ENCODE data around the gene UNKL.
A peak's percentile ranks its signal among the peaks of the same experiment; 100 is the strongest.

UNKL gene

GRCh38 chr16:1398826-1399581 is 15.5 kb downstream of the UNKL start:
- no peak for DNase-seq

DNA sequence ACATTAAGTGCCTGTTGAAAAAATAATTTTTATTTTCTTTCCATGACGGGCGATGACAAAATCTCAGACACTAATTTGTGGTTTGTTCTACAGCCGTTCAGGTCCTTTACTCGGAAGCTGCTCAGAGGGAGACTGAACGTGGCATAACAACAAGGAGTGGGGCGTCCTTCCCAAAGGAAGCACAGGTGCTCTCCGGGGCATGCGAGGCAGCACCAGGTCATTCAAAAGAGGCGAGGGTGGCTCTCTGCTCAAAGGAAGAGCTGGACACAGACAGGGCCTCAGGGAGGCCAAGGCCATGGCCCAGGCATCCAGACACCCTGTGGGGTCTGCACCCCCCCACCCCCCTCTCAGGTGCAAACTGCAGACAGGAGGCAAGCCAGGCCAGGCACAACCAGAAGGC is 16.2 kb downstream of the UNKL start:
- no peak for DNase-seq

GRCh38 chr16:1397779-1398178 is 16.7 kb downstream of the UNKL start:
- no peak for DNase-seq

DNA sequence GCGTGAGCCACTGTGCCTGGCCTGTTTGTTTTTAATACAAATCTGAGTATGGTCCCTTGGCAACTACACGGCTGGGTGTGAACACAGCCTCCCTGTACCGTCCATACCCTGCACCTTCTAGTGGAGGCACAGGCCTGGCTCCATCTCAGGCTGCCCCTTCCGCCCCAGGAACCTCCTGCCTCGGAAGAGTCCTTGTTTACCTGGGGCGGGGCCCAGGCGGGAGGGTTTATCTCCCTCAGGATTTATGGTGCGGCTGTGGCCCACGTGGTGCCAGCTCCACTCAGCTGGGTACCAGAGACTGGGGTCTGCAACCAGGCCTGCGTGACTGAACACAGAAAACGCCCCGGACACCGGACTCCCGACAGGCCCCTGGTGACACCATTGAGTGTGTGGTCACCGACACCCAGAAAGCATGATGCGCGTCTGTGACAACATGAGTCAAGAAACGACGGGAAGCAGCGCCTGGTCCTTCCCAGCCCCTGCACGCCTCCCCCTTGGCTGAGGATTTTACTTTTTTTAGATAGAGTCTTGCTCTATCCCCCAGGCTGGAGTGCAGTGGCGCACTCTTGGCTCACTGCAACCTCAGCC is 19.0 kb downstream of the UNKL start:
- DNase-seq, result no peak

- no peak for DNase-seq
Measured at GRCh38 chr16:1394367-1394951, 20.0 kb downstream of the UNKL start.

DNA sequence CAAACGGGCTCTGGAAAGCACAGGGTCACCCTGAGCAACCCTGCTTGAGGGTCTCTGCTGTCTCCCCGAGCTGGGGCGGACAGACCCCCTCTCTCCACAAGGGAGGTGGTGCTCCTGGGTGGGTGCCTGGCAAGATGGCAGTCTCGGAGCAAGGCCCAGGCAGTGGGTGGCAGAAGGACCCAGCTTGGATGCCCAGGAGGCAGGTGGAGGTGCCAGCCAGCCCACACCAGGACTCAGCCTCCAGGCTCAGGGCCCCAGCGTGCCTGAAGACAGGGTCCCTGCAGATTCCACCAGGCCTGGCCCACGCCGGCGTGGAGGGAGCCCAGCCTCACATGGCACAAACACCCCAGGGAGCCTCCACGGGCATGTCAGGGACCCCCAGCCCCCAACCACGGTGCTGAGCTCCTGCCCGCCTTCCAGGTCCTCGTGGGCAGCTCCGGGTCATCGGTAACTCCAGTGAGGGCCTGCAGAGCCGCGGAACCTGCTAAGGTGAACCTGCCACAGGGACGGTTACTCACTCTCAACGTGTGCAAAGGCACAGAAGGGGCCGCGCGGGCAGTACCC is 20.8 kb downstream of the UNKL start:
- DNase-seq, result no peak

GRCh38 chr16:1392826-1393225 is 21.7 kb downstream of the UNKL start:
- no peak for DNase-seq

DNA sequence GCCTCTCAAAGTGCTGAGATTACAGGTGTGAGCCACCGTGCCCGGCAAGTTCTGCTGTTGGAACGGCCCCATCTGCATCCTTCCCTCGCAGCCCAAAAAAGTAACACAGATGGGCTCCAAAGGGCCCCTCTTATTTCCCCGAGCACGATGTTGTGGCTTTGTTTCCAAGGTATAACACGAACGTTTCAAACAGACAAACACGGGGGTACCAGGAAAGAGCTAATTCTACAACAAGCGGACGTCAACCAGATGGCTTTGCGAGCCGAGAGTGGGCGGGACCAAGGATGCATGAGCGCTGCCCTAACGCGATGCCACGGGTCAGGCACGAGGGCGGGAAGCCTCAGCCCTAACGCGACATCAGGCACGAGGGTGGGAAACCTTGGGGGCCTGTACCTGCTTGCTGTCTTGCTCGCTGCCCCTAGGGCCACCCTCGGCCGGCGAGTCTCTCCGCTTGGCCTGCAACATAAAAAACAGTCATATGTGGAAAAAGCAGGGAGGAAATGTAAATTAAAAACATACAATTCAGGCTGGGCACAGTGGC is 24.2 kb downstream of the UNKL start:
- no peak for DNase-seq

DNA sequence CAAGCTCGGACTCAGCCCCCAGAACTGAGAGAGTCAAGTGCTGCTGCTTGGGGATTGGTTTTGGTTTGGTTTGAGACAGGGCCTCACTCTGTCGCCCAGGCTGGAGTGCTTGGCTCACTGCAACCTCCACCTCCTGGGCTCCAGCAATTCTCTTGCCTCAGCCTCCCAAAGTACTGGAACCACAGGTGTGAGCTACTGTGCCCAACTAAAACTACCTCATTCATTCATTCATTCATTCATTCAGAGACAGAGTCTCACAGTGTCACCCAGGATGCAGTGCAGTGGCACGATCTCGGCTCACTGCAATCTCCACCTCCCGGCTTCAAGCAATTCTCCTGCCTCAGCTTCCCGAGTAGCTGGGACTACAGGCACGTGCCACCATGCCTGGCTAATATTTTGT is 24.7 kb downstream of the UNKL start:
- no peak for DNase-seq

- DNase-seq, result no peak
Measured at GRCh38 chr16:1387331-1387730, 27.2 kb downstream of the UNKL start.

GRCh38 chr16:1385232-1385631 is 29.3 kb downstream of the UNKL start:
- no peak for DNase-seq

DNA sequence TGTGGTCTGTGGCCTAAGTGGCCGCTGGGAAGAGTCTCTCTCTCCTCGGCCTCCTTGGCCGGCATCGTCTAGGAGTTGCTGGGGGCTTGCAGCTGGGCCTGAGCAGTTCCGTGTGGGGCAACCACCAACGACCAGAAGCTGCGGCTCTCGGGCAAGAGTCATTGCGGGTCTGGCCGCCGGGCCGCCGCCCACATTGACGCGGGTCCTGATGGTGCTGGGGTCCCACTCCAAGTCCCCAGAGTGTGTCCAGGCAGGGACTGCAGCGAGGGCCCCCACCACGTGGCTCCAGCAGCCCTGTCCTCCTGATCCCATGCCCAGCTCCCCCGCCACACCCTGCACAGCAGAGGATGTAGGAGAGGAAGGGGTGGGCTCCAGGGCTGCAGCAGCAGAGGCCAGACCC is 30.9 kb downstream of the UNKL start:
- DNase-seq, result no peak

GRCh38 chr16:1381612-1382406 is 32.7 kb downstream of the UNKL start:
- DNase-seq, result no peak

DNA sequence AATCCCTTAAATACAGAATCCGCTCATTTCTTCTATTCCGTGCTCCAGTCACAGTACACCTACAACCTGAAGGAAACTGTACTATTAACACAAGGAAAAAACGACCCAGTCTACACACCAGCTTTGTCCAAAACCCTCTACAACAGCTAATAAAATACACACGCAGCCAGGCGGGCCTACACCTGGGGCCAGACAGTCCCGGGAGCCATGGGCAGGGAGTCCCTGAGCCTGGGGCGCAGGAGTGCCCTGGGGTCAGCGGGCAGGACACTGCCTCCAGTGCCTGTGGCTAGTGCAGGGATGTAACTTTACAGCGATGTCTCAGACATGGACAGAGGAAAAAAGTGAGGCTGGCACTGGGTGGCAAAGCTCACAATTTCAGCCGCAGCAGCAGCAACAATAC is 34.3 kb downstream of the UNKL start:
- DNase-seq, result no peak

DNA sequence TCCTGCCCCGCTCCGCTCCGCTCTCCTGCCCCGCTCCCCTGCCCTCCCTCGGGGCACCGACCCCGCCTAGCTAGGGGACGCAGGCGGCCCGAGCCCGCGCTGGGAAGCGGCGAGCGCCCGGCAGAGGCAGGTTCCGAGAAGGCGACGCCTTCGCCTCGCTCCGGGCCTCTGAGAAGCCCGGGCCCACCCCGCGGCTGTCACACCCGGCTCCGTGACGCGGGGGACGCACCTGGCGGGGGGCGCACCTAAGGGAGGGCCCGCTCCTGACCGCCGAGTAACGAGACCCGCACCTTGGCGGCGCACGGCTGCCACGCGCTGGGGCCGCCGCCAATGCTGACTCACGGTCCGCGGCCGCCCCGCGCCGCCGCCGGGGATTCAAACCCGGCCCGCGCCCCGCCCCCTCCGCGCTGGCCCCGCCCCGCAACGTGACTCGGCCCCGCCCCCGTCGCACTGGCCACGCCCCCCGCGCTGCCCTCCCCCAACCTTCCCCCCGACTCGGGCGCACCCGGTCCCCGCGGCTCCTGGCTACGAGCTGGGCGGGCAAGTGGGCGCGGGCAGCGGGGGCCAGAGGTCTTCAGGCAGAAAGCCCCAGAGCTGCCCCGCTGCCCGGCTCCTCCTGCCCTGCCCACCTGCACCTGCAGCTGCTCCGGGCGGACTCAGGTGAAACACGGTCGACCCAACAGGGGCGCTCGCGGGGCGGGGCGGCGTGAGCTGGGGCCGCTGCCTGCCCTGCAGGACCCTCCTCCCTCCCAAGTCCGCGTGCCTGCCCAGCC is 35.0 kb downstream of the UNKL start:
- DNase-seq, result peak in 1 of 2 experiments; percentile 61

DNA sequence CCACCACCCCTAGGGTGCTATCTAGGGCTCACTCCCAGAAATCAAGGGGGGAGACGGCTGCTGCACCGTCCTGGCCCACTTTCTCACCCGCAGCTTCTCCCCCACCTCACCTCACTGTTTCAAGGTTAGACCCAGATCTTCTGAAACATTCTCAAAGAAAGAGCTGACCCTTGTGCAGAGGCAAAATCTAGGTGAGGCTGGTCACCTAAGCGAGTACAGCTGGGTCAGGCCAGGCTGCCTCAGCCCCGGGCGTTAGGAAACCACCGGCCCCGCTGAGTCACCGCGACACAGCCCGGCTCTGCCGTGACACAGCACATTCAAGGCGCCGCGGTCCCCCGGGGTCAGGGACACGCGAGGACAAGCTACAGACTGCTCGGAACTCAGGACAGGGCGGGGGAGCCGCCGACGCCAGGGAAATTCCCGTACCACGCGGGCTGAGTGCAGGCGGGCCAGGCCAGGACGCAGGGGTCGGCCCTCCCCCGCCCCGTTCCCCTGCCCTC is 35.6 kb downstream of the UNKL start:
- no peak for DNase-seq

DNA sequence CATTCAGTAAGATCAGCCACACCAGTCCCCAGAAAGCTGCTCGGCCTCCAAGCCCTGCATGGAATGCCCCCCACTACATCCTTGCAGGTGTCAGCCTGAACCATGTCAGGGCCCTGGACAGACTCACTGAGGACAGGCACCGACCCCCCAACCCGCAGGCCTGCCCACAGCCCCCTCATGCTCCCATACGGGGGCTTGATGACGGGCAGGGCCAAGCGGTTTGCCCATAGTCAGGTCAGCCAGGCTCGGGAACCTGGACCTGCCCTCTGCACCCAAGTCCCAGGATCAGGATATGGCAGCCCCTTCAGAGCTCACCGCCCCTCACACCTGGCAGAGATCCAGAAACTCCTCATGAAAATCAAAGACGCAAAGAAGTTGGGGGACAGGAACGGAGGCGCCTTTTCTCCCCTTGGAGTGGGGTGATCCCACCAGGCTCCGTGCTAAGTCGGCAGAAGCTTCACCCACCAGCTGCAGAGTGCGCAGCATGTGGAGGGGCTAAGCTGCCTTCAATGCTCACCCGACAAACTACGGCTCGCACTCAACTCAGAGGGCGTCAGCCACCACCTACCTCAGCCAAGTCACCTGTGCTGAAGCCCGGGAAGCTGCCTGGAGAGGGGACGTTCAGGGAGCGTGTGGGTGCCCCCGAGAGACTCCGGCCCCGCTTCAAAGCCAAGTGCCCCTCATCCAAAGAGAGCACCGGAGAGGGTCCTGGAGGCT is 36.3 kb downstream of the UNKL start:
- DNase-seq, result no peak

DNA sequence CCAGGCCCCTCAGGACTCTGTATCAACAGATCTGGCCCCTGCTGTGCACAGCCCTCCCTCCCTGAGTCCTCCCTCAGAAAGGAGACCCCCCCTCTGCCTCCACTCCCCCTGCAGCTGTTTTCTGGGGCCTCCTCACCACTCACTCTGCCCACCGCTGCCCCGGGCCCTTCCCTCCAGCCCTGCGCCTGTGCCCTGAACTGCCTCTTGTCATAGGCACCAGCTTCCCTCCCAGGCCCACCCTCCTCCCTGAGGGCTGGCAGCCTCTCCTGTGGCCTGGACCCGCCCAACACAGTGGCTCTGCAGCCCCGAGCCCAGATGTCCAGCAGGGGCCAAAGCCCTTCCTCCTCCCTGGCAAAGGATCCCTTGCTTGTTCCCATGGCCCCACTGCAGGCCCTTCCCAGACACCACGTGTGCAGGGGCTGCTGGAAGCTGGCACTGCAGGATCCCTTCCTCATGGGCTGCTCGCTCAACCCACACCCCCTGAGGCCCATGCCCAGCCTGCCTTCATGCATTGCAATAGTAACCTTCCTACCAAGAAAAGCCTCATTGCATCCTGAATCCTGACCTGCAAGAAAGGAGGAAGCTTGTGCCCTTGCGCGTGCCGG is 37.0 kb downstream of the UNKL start:
- no peak for DNase-seq

DNA sequence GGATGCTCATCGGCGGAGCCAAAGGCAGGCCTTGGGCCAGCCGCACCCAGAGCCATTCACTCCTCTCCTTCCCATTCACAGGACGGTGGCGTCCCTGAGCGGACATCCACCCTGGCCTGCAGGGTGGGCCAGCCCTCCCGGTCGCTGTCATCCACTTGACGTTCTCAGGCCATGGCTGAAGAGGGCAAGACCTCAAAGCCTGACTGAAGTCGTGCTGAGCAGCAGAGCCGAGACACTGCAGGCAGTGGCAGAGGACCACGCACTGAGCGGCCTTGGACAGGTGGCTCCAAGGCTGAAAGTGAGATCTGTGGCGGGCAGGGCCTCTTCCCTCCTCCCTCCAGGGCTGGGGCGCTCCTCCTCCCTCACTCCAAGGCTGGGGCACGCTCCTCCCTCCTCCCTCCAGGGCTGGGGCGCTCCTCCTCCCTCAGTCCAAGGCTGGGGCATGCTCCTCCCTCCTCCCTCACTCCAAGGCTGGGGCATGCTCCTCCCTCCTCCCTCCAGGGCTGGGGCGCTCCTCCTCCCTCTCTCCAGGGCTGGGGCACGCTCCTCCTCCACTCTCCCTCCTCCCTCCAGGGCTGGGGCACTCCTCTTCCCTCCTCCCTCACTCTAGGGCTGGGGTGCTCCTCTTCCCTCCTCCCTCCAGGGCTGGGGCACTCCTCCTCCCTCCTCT is 38.6 kb downstream of the UNKL start:
- DNase-seq, result no peak

DNA sequence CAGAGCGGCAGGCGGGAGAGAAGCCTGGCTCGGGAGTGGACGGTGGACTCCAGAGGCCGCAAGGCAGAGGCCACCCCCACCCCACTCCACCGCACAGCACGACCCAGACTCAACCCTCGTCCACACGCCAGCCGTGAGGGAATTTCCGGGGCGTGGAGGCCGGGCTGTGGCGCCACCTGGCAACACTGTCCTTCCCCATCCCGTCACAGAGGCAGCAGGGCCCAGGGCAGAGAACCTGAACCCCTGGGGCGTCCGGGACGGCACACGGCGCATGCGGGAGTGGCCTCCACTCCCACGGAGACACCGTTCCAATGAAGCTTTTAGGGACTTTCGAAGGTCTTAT is 39.2 kb downstream of the UNKL start:
- no peak for DNase-seq
